Jurkat, Clone E6-1 (cell line): ENCODE measurements around the gene CATSPERZ.
"Not testable (repeated sequence)": the region's sequence is repeated elsewhere in the genome, so short reads cannot be mapped to it uniquely, and the experiment has no call there.

Source experiments
- DNase-seq: peaks from one replicate; pipeline ENCODE4 v3.0.0-alpha.2; 2011; ENCODE audit warnings: low read depth, low spot score
- H3K4me3 ChIP-seq: 2 replicates; pipeline ENCODE4 v1.5.1; 2011; ENCODE audit warnings: mild to moderate bottlenecking, low read length, control low read depth, moderate library complexity

Gene CATSPERZ

DNA sequence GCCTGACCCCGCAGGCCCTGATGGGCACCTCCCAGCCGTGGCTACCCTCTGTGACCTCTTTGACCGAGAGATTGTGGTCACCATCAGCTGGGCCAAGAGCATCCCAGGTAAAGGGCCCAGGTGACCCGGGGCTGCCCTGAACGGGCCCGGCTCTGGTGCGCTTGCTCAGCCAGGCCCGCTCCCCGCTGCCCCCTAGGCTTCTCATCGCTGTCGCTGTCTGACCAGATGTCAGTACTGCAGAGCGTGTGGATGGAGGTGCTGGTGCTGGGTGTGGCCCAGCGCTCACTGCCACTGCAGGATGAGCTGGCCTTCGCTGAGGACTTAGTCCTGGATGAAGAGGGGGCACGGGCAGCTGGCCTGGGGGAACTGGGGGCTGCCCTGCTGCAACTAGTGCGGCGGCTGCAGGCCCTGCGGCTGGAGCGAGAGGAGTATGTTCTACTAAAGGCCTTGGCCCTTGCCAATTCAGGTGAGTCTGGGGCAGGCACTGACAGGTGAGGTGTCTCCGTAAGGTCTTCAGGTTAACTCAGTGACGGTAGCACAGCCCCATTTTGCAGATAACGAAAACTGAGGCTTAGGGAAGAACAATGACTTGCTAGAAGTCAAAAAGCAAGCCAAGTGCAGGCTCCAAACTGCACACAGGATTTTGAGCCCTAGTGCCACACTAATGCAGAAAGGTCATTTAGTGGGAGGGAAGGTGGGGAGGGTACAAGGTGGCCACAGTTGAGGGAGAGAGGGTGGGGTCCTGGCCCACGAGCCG is 14.8 kb downstream of the CATSPERZ start:
- no peak overlapping the region for H3K4me3 ChIP-seq
- no peak for DNase-seq

- peak overlapping the region; percentile 85 for H3K4me3 ChIP-seq
- DNase-seq, result not testable (repeated sequence)
Observed at GRCh38 chr11:64315667-64316526, 15.7 kb downstream of the CATSPERZ start.

DNA sequence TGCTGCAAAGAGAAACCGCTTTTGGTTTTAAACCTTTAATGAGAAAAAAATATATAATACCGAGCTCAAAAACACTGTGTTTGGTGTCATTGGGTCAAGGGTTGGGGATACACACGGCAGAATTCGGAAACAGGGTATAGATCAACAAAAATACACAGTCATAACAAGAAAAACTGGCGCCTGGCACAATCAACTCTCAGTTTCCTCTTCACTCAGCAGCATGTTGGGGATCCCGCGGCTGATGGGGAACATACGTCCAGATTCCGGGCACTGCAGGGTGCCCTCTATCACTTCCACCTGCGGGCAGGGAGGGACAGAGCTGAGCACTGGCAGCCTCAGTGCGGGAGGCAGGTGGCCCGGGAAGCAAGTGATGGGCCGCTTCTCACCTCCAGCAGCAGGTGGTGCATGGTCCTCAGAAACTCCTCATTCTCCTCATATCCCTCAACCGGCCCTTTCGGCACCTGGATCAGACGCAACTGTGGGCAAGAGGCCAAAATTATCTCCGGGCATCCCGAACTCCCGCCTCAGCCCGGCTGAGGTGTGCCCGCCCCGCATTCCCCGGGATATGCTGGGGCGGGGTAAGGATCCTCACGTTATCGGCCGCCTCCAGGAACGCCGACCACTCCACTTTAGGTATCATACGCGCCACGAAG is 16.6 kb downstream of the CATSPERZ start:
- peak overlapping the region; percentile 85 for H3K4me3 ChIP-seq
- DNase-seq, result no peak

- peak within 1 kb of the TSS; percentile 85 for H3K4me3 ChIP-seq
- DNase-seq, result peak; percentile 100
Observed at GRCh38 chr11:64317325-64317960, 17.3 kb downstream of the CATSPERZ start, which contains the start of gene TRMT112. TSS of gene TRMT112 (minus strand) at chr11:64317559. CDS start at chr11:64317526, 33 bp downstream.

DNA sequence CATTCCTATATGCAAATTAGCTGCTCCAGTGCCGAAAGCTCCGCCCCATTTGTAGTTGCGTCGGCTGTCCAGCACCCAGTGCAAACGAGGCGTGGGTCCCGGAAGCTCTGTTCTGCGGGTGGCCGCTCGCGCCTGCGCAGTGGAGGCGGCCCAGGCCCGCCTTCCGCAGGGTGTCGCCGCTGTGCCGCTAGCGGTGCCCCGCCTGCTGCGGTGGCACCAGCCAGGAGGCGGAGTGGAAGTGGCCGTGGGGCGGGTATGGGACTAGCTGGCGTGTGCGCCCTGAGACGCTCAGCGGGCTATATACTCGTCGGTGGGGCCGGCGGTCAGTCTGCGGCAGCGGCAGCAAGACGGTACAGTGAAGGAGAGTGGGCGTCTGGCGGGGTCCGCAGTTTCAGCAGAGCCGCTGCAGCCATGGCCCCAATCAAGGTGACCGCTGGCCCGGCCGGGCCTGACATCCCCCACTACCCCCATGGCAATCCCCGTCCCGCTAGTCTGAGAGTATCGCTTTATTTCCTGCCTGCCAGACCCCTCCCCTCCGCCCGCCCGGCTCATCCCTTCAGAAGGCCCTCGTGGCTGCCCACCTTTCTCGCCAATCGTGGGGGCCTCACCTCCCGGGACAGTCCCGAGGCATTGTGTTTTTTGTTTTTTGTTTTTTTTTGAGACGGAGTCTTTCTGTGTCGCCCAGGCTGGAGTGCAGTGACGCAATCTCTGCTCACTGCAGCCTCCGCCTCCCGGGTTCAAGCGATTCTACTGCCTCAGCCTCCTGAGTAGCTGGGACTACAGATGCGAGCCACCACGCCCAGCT is 18.0 kb downstream of the CATSPERZ start, which contains the start of gene PRDX5:
TSS of gene PRDX5 (plus strand) at position 161 of the 805 bp plus-strand sequence. CDS start at position 256, 95 bp downstream.
- peak; percentile 95 for DNase-seq
- H3K4me3 ChIP-seq, result peak within 1 kb of the TSS; percentile 85

DNA sequence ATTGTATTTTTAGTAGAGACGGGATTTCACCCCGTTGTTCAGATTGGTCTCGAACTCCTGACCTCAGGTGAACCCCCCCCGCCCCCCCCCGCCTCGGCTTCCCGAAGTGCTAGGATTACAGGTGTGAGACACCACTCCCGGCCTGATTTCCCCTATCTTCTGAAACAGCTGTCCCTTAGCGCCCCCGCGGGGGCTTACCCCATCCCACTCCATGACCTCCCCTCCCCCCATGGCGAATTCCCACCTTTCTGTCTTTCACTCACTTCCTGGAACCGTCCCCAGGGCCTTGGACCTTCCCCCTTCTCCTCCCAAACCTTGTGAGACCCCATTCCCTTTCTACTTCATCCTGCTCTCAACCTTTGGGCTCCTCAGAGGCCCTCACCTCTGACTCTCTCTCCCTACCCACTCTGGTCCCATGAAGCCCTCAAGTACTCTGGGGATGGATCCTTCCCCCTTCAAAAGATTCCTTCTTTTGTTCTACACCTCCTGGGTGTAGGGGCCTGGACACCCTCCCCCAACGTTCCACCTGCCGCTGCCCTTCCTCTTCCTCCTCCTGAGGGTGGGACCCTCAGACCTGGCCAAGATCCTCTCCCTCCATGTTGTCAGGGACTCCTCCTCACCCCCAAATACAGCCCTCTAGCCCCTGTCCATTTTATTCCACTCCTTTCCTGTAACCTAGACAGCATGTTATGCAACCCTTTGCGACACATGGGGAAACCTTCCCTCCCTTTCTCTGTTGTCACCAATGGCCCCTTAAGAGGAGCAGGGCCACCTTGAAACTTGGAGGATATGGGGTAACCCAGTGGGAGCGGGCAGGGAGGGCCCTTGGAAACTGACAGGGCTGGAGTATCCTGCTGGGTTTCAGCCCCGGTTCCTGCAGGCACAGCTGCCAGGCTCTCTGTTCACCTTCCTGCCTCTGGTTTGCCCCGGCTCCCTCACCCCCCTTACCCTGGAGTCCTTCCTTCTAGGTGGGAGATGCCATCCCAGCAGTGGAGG is 18.9 kb downstream of the CATSPERZ start:
- DNase-seq, result no peak
- peak overlapping the region; percentile 85 for H3K4me3 ChIP-seq

DNA sequence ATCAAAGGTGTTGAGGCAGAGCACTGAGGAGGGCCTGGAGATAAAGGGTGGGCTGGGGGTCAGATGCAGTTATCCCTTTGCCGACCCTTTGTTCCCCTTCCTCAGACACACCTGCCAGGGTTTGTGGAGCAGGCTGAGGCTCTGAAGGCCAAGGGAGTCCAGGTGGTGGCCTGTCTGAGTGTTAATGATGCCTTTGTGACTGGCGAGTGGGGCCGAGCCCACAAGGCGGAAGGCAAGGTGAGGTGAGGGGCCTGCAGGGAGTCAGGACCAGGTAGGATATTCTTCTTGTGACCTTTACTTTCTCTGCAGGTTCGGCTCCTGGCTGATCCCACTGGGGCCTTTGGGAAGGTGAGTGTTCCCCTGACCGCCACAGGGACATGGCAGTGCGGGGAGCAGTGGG is 20.4 kb downstream of the CATSPERZ start:
- H3K4me3 ChIP-seq, result no peak overlapping the region
- no peak for DNase-seq

DNA sequence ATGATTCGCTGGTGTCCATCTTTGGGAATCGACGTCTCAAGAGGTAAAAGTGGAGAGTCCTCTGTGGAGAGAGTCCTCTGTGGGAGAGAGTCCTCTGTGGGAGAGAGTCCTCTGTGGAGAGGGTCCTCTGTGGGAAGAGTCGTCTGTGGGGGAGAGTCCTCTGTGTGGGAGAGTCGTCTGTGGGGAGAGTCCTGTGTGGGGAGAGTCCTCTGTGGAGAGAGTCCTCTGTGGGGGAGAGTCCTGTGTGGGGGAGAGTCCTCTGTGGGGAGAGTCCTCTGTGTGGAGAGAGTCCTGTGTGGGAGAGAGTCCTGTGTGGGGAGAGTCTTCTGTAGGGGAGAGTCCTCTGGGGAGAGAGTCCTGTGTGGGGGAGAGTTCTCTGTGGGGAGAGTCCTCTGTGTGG is 20.9 kb downstream of the CATSPERZ start:
- H3K4me3 ChIP-seq, result no peak overlapping the region
- DNase-seq, result no peak

DNA sequence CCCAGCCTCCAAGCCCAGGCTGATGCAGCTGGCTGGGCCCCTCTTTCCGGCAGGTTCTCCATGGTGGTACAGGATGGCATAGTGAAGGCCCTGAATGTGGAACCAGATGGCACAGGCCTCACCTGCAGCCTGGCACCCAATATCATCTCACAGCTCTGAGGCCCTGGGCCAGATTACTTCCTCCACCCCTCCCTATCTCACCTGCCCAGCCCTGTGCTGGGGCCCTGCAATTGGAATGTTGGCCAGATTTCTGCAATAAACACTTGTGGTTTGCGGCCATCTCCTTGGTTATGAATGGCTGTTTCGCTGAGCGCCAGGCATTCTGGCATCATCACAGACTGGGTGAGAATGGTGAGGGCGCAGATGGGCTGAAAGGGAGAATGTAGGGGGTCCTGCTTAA is 21.4 kb downstream of the CATSPERZ start:
- DNase-seq, result no peak
- H3K4me3 ChIP-seq, result no peak overlapping the region

- H3K4me3 ChIP-seq, result no peak overlapping the region
- no peak for DNase-seq
Observed at GRCh38 chr11:64322925-64323260, 22.7 kb downstream of the CATSPERZ start.

DNA sequence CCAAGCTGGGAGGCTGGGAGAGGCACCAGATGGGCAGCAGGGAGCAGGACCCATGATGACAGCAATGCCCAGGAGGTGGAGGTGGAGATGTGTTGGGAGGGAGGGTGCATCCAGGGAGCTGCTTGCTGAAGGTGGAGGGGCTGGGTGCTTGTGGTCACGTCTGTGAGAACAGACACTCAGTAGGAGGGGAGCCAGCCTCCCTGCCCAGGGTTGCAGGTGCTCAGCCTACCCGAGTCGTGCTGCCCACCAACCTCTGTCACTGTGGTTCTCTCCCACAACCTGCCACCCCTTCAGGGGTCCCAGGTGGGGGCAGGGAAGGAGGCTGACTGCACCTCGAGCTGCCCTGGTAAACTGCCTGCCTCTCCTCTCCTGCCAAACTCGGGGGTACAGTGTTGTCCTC is 23.2 kb downstream of the CATSPERZ start:
- DNase-seq, result peak; percentile 70
- H3K4me3 ChIP-seq, result peak overlapping the region; percentile 5; the same call in 1 of the 2 replicates

- not testable (repeated sequence) for H3K4me3 ChIP-seq, DNase-seq
Observed at GRCh38 chr11:64323984-64324383, 23.8 kb downstream of the CATSPERZ start.

DNA sequence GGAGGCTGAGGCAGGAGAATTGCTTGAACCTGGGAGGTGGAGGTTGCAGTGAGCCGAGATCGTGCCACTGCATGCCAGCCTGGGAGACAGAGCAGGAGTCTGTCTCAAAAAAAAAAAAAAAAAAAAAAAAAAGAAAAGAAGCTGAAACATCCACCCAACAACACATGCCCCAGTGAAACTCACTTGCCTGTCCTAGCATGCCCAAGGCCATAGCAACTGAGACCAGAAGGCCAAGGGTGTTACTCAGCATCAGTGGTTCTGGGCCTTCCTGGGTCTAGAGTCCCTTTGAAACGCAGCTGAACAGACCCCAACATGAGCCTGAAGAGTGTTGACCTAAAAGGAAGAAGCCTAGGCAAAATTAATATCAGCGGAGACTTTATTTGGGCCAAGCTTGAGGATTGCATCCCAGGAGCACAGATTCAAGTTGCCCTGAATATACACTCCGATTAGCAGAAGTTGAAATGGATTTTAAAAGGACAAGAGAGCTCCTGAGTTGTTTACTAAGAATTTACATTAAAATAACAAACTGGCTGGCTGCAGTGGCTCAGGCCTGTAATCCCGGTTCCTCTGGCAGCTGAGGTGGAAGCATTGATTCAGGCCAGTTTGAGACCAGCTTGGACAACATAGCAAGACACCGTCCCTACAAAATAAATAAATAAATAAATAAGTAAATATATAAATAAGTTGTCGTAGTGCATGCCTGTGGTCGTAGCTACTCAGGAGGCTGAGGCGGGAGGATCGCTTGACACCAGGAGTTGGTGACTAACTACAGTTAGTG is 24.7 kb downstream of the CATSPERZ start:
- DNase-seq, result no peak
- H3K4me3 ChIP-seq, result no peak overlapping the region

DNA sequence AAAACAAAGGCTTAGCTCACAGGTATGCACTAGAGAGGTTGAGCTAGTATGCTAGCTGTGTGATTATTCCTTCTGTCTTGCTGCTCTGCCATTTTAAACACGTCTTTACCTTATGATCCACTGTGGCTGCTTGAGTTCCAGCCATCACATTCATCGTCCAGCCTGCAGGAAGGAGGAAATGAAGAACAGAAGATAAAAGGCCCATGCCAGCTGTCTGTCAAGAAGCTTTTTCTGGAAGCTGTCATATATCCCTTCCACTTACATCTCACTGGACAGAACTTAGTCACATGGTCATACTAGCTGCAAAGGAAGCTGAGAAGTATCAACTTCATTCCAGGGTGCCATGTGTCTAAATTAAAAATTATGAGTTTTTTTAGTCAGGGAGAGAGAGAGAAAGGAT is 27.2 kb downstream of the CATSPERZ start:
- DNase-seq, result no peak
- no peak overlapping the region for H3K4me3 ChIP-seq

GRCh38 chr11:64327993-64328392 is 27.8 kb downstream of the CATSPERZ start:
- DNase-seq, result no peak
- no peak overlapping the region for H3K4me3 ChIP-seq

- no peak overlapping the region for H3K4me3 ChIP-seq
- DNase-seq, result no peak
Observed at GRCh38 chr11:64330888-64331287, 30.7 kb downstream of the CATSPERZ start.
